Liver (tissue), 9 donors: ENCODE data around the gene SLC44A2. TPM values are rescaled to one million over a fixed set of nuclear protein-coding genes. Genes with fewer than 3 reads are reported as not detected.
A peak's percentile ranks its signal among the peaks of the same experiment; 100 is the strongest.

Source experiments
- DNase-seq: peaks from one replicate; pipeline ENCODE4 v3.0.0-alpha.2; 2017; ENCODE audit warnings: low spot score
- H3K27ac ChIP-seq, 2 donors: one replicate each; pipeline ENCODE4 v1.7.0; 2013; ENCODE audit warnings: inconsistent platforms in 2 of 2, low read length in 2 of 2, control low read depth in 1 of 2, low read depth in 1 of 2, mild to moderate bottlenecking in 1 of 2
- H3K27me3 ChIP-seq, 4 donors: one replicate each; pipeline versions ENCODE4 v1.6.1 to v1.7.0; 2013; ENCODE audit warnings: low read length in 3 of 4, inconsistent platforms in 1 of 4, mild to moderate bottlenecking in 1 of 4, moderate library complexity in 1 of 4; ENCODE audit not compliant: control insufficient read depth in 4 of 4, insufficient read depth in 4 of 4
- H3K36me3 ChIP-seq, 4 donors: one replicate each; pipeline versions ENCODE4 v1.6.1 to v1.7.0; 2013; ENCODE audit warnings: low read length in 3 of 4, mild to moderate bottlenecking in 3 of 4, low read depth in 1 of 4, moderate library complexity in 1 of 4; ENCODE audit not compliant: control insufficient read depth in 4 of 4, insufficient read depth in 3 of 4
- H3K4me1 ChIP-seq, 4 donors: one replicate each; pipeline versions ENCODE4 v1.6.1 to v1.7.0; 2013; ENCODE audit warnings: low read length in 3 of 4, mild to moderate bottlenecking in 3 of 4, moderate library complexity in 1 of 4; ENCODE audit not compliant: control insufficient read depth in 4 of 4, insufficient read depth in 4 of 4
- H3K4me3 ChIP-seq, 3 donors: one replicate each; pipeline versions ENCODE4 v1.6.1 to v1.7.0; 2013; ENCODE audit warnings: low read length in 3 of 3, control low read depth in 1 of 3, low read depth in 1 of 3, mild to moderate bottlenecking in 1 of 3
- H3K9ac ChIP-seq, 2 donors: one replicate each; pipeline ENCODE4 v1.7.0; 2013; ENCODE audit warnings: low read length in 2 of 2, mild to moderate bottlenecking in 2 of 2, moderate library complexity in 2 of 2, control low read depth in 1 of 2, low read depth in 1 of 2
- H3K9me3 ChIP-seq, 4 donors: one replicate each; pipeline versions ENCODE4 v1.6.1 to v1.7.0; 2013; ENCODE audit warnings: low read length in 3 of 4; ENCODE audit not compliant: control insufficient read depth in 4 of 4
- CTCF ChIP-seq: fragments of 150-350 bp; IDR thresholded peaks from 2 replicates; pipeline ENCODE4 v1.5.1; 2017; ENCODE audit warnings: improper control_type of control experiment, low read depth, low read length; ENCODE audit not compliant: missing input control
- EGR1 ChIP-seq, 2 donors: IDR thresholded peaks; 2 replicates each; pipeline ENCODE4 v1.6.1; 2016 to 2018; ENCODE audit warnings: antibody characterized with exemption in 2 of 2, low read depth in 2 of 2
- FOXA1 ChIP-seq: IDR thresholded peaks from 2 replicates; pipeline ENCODE4 v1.6.1; 2016; ENCODE audit warnings: antibody characterized with exemption
- FOXA2 ChIP-seq: IDR thresholded peaks from 2 replicates; pipeline ENCODE4 v1.6.1; 2016; ENCODE audit warnings: antibody characterized with exemption
- GABPA ChIP-seq, 2 donors: IDR thresholded peaks in 1 of 2; conservative IDR thresholded peaks in 1 of 2; 2 replicates each; pipeline ENCODE4 v1.6.1; 2016; ENCODE audit warnings: antibody characterized with exemption in 2 of 2, mild to moderate bottlenecking in 1 of 2, moderate library complexity in 1 of 2
- HNF4A ChIP-seq, 2 donors: conservative IDR thresholded peaks; 2 replicates each; pipeline ENCODE4 v1.6.1; 2016; ENCODE audit warnings: antibody characterized with exemption in 2 of 2, mild to moderate bottlenecking in 2 of 2
- HNF4G ChIP-seq: IDR thresholded peaks from 2 replicates; pipeline ENCODE4 v1.6.1; 2016; ENCODE audit warnings: antibody characterized with exemption
- JUND ChIP-seq, 2 donors: IDR thresholded peaks; 2 replicates each; pipeline ENCODE4 v1.6.1; 2016; ENCODE audit warnings: antibody characterized with exemption in 2 of 2
- MAX ChIP-seq: IDR thresholded peaks from 2 replicates; pipeline ENCODE4 v1.6.1; 2016; ENCODE audit warnings: antibody characterized with exemption
- NR2F2 ChIP-seq: IDR thresholded peaks from 2 replicates; pipeline ENCODE4 v1.6.1; 2016; ENCODE audit warnings: antibody characterized with exemption
- RAD21 ChIP-seq, 2 donors: IDR thresholded peaks; 2 replicates each; pipeline ENCODE4 v1.6.1; 2016; ENCODE audit warnings: antibody characterized with exemption in 2 of 2, mild to moderate bottlenecking in 2 of 2
- REST ChIP-seq: IDR thresholded peaks from 2 replicates; pipeline ENCODE4 v1.6.1; 2016; ENCODE audit warnings: antibody characterized with exemption, mild to moderate bottlenecking
- RXRA ChIP-seq, 2 donors: IDR thresholded peaks; 2 replicates each; pipeline ENCODE4 v1.6.1; 2017 to 2018; ENCODE audit warnings: antibody characterized with exemption in 2 of 2, mild to moderate bottlenecking in 1 of 2
- SP1 ChIP-seq: IDR thresholded peaks from 2 replicates; pipeline ENCODE4 v1.6.1; 2018; ENCODE audit warnings: antibody characterized with exemption, mild to moderate bottlenecking
- TAF1 ChIP-seq: conservative IDR thresholded peaks from 2 replicates; pipeline ENCODE4 v1.6.1; 2016; ENCODE audit warnings: antibody characterized with exemption, mild to moderate bottlenecking
- YY1 ChIP-seq: IDR thresholded peaks from 2 replicates; pipeline ENCODE4 v1.6.1; 2016; ENCODE audit warnings: antibody characterized with exemption, mild to moderate bottlenecking
- WGBS: extraction: QIAGEN DNeasy Blood & Tissue Kit; methylation state at CpG from one replicate; pipeline ENCODE4 v1.1.7; 2013; 5-methylcytosine and 5-hydroxymethylcytosine counted together
- polyA plus RNA-seq, 2 donors: library from polyadenylated mRNA; stranded (reverse) in 1 of 2; unstranded in 1 of 2; fragments of 200-250 nt in 1 of 2; fragments of >200 nt in 1 of 2; fragmentation: Nextera tagmentation in 1 of 2; extraction: Ambion mirVana in 1 of 2; gene quantifications; one replicate each; pipeline versions ENCODE4 v1.2.1 to v1.2.3, GENCODE V29; 2013 to 2015
- total RNA-seq, 2 donors: library from RNA; depleted of rRNA; stranded (reverse); fragments of >200 nt; gene quantifications; one replicate each; pipeline ENCODE4 v1.2.3, GENCODE V29; 2014
- TF ChIP-seq, protein P1 (sequence below): IDR thresholded peaks from 2 replicates; pipeline ENCODE4 v1.6.1; 2016; ENCODE audit warnings: antibody characterized with exemption
- TF ChIP-seq, protein P2 (sequence below): IDR thresholded peaks from 2 replicates; pipeline ENCODE4 v1.6.1; 2016; ENCODE audit warnings: antibody characterized with exemption
- donor health status: healthy.
- donor health status: healthy.
- donor health status: healthy.
- donor health status: healthy.
- donor health status: healthy.

Gene SLC44A2
- 10 to 100 TPM; 13.0 to 21.6 TPM for total RNA-seq
- 10 to 100 TPM; 12.0 to 13.9 TPM for polyA plus RNA-seq

GRCh38 chr19:10625003-10625761, at the start of gene SLC44A2:
Gene SLC44A2, plus strand, starts transcription at chr19:10625553. Its CDS starts 81 bp downstream, at chr19:10625634.
- H3K9ac ChIP-seq, result no peak within 1 kb of the TSS
- DNase-seq, result peak; percentile 64
- 17% methylated on average over 53 of the region's 53 CpGs for WGBS

GRCh38 chr19:10577951-10578350, 47.4 kb upstream of the SLC44A2 start:
- peaks cover 0 to 5% (median 2%) of the 10 kb centered on the region in 4 donors for H3K4me1 ChIP-seq
- H3K9me3 ChIP-seq, result no peaks in the 10 kb centered on the region

More at GRCh38 chr19:10625003-10625761, at the start of gene SLC44A2:
- H3K9me3 ChIP-seq, result no peaks in the 10 kb centered on the region
- no peak for TF ChIP-seq RAD21 (IDR thresholded peaks at IDR 0.05)
- TF ChIP-seq, protein P1, sequence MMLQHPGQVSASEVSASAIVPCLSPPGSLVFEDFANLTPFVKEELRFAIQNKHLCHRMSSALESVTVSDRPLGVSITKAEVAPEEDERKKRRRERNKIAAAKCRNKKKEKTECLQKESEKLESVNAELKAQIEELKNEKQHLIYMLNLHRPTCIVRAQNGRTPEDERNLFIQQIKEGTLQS, result no peak
- TF ChIP-seq RXRA (IDR thresholded peaks at IDR 0.05), result peak in 1 of 2 donors; percentile 23
- peak within 1 kb of the TSS in 2 of 3 donors; percentile 24 to 50 for H3K4me3 ChIP-seq
- peaks cover 0 to 9% (median 6%) of the 10 kb centered on the region in 4 donors for H3K4me1 ChIP-seq
- no peaks in the 10 kb centered on the region for H3K27me3 ChIP-seq
- H3K36me3 ChIP-seq, result peaks cover 0 to 5% (median under 1%) of the 10 kb centered on the region in 4 donors
- peak within 1 kb of the TSS in 1 of 2 donors; percentile 35 for H3K27ac ChIP-seq

More at GRCh38 chr19:10577951-10578350, 47.4 kb upstream of the SLC44A2 start:
- Histone ChIP-seq H3K36me3 (no peaks in the 10 kb centered on the region), H3K4me3 (no peak overlapping the region), H3K27me3 (no peaks in the 10 kb centered on the region), H3K27ac (no peak overlapping the region), H3K9ac (no peak overlapping the region)
- WGBS, result 92% methylated on average over 6 of the region's 6 CpGs
- DNase-seq, result no peak
- TF ChIP-seq FOXA2, result no peak
- no peak for TF ChIP-seq NR2F2
- TF ChIP-seq, protein P2, sequence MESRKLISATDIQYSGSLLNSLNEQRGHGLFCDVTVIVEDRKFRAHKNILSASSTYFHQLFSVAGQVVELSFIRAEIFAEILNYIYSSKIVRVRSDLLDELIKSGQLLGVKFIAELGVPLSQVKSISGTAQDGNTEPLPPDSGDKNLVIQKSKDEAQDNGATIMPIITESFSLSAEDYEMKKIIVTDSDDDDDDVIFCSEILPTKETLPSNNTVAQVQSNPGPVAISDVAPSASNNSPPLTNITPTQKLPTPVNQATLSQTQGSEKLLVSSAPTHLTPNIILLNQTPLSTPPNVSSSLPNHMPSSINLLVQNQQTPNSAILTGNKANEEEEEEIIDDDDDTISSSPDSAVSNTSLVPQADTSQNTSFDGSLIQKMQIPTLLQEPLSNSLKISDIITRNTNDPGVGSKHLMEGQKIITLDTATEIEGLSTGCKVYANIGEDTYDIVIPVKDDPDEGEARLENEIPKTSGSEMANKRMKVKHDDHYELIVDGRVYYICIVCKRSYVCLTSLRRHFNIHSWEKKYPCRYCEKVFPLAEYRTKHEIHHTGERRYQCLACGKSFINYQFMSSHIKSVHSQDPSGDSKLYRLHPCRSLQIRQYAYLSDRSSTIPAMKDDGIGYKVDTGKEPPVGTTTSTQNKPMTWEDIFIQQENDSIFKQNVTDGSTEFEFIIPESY, result no peak
- no peak for TF ChIP-seq RXRA (IDR thresholded peaks at IDR 0.05)
- no peak for TF ChIP-seq REST
- TF ChIP-seq JUND (IDR thresholded peaks at IDR 0.05), result no peak
- TF ChIP-seq, protein P1, result no peak
- TF ChIP-seq EGR1 (IDR thresholded peaks at IDR 0.05; ENCODE audit: low read depth in 2 of 2), result no peak
- no peak for TF ChIP-seq HNF4G
- no peak for TF ChIP-seq FOXA1
- no peak for TF ChIP-seq HNF4A (conservative IDR thresholded peaks at IDR 0.05)
- TF ChIP-seq CTCF, result no peak
- TF ChIP-seq TAF1, result no peak
- no peak for TF ChIP-seq RAD21 (IDR thresholded peaks at IDR 0.05)
- no peak for TF ChIP-seq MAX
- no peak for TF ChIP-seq SP1
- TF ChIP-seq YY1, result no peak
- TF ChIP-seq GABPA (IDR thresholded peaks at IDR 0.05 in 1 of 2, conservative IDR thresholded peaks at IDR 0.05 in 1 of 2), result no peak
